OCI-LY1 (cell line): ENCODE data around the gene GOLT1B.

Source experiments
- EZH2 ChIP-seq: fragments of 200-600 bp; sonication (generic), shearing (Covaris generic); IDR thresholded peaks from 2 replicates; pipeline ENCODE4 v1.8.0; 2017; ENCODE audit warnings: borderline replicate concordance, mixed run types, mild to moderate bottlenecking, antibody characterized with exemption, low read length, moderate library complexity, mixed read lengths
- TF ChIP-seq, protein P1 (sequence below): fragments of 200-600 bp; sonication (generic), shearing (Covaris generic); IDR thresholded peaks from 2 replicates; pipeline ENCODE4 v1.5.1; 2017; ENCODE audit warnings: mild to moderate bottlenecking, antibody characterized with exemption, low read length, moderate library complexity, mixed read lengths

DNA sequence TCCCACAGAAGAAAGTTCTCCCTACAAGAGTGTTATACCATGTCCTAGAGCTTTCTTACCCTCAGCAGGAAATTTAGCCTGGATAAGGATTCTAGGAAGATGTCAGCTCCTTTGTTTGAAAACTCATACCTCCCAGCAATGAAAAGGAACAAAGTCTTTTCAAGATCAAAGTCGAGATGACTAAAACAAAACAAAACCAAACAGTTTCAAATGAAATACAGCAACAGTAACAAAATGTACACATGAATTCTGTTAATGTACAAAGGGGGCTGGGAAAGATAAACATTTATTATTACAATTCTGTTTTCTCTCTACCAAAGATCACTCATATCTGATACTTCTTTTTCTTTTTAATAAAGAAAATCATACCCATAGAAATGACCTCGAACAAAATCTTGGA is 61.3 kb downstream of the GOLT1B start:
- TF ChIP-seq, protein P1, sequence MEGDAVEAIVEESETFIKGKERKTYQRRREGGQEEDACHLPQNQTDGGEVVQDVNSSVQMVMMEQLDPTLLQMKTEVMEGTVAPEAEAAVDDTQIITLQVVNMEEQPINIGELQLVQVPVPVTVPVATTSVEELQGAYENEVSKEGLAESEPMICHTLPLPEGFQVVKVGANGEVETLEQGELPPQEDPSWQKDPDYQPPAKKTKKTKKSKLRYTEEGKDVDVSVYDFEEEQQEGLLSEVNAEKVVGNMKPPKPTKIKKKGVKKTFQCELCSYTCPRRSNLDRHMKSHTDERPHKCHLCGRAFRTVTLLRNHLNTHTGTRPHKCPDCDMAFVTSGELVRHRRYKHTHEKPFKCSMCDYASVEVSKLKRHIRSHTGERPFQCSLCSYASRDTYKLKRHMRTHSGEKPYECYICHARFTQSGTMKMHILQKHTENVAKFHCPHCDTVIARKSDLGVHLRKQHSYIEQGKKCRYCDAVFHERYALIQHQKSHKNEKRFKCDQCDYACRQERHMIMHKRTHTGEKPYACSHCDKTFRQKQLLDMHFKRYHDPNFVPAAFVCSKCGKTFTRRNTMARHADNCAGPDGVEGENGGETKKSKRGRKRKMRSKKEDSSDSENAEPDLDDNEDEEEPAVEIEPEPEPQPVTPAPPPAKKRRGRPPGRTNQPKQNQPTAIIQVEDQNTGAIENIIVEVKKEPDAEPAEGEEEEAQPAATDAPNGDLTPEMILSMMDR = no peak
- TF ChIP-seq EZH2 = no peak
